IMR-90 (cell line): ENCODE results near the gene CNDP1. TPM values are rescaled to one million over a fixed set of nuclear protein-coding genes. Genes with fewer than 3 reads are reported as not detected.

Source experiments
- ATAC-seq: fragments of 200-7000 bp; cut with Tn5 transposase; 2 replicates; pipeline ENCODE4 v1.9.1; 2020; ENCODE audit warnings: low read depth, mild to moderate bottlenecking, moderate library complexity
- BruUV-seq: library from RNA; stranded (reverse); fragments of 400-500 nt; replicated peaks from 2 replicates; lab custom pipeline; 2021; lab: Mats Ljungman, UMichigan
- CTCF ChIA-PET: fragments of 300-600 bp; formaldehyde crosslinking; extraction: SDS; loops from one replicate; lab custom pipeline; 2021; ENCODE audit warnings: antibody characterized with exemption; lab: Yijun Ruan, JAX
- POLR2A ChIA-PET: fragments of 300-600 bp; sonication (Branson Sonifier 250); formaldehyde crosslinking; loops from one replicate; lab custom pipeline; 2022; ENCODE audit warnings: antibody characterized with exemption; ENCODE audit not compliant: unreplicated experiment; lab: Charles Lee
- DNase-seq: peaks from one replicate; pipeline ENCODE4 v3.0.0; 2013
- H2AFZ ChIP-seq: replicated peaks from 2 replicates; pipeline ENCODE3; 2013; ENCODE audit warnings: low read length, mild to moderate bottlenecking; ENCODE audit not compliant: poor library complexity
- H2AK5ac ChIP-seq: 2 replicates; pipeline ENCODE4 v1.6.1; 2013; ENCODE audit warnings: low read depth, low read length, inconsistent platforms
- H2AK9ac ChIP-seq: replicated peaks from 2 replicates; pipeline ENCODE3; 2013; ENCODE audit warnings: mild to moderate bottlenecking, low read depth, low read length, moderate library complexity; ENCODE audit not compliant: poor library complexity
- H2BK120ac ChIP-seq: 2 replicates; pipeline ENCODE4 v1.6.1; 2013; ENCODE audit warnings: low read depth, low read length, inconsistent platforms
- H2BK15ac ChIP-seq: 3 replicates; pipeline ENCODE4 v1.6.1; 2013; ENCODE audit warnings: low read depth, low read length, inconsistent platforms
- H2BK20ac ChIP-seq: 2 replicates; pipeline ENCODE4 v1.6.1; 2013; ENCODE audit warnings: low read depth, mild to moderate bottlenecking, inconsistent platforms, low read length, moderate library complexity
- H2BK5ac ChIP-seq: 2 replicates; pipeline ENCODE4 v1.6.1; 2013; ENCODE audit warnings: mild to moderate bottlenecking, low read depth, low read length, inconsistent platforms; ENCODE audit not compliant: poor library complexity, severe bottlenecking
- H3K14ac ChIP-seq: replicated peaks from 2 replicates; pipeline ENCODE4 v1.6.1; 2013; ENCODE audit warnings: low read depth, low read length, inconsistent platforms
- H3K18ac ChIP-seq: 2 replicates; pipeline ENCODE4 v1.6.1; 2013; ENCODE audit warnings: low read depth, low read length, control low read depth
- H3K23ac ChIP-seq: 2 replicates; pipeline ENCODE4 v1.6.1; 2013; ENCODE audit warnings: low read depth, low read length, inconsistent platforms
- H3K27ac ChIP-seq: 2 replicates; pipeline ENCODE4 v1.5.1; 2013; ENCODE audit warnings: mild to moderate bottlenecking, control low read depth, low read length; ENCODE audit not compliant: insufficient read depth
- H3K27me3 ChIP-seq: 2 replicates; pipeline ENCODE4 v1.6.1; 2013; ENCODE audit warnings: low read length; ENCODE audit not compliant: control insufficient read depth, insufficient read depth
- H3K36me3 ChIP-seq: 2 replicates; pipeline ENCODE4 v1.6.1; 2013; ENCODE audit warnings: low read length, mixed read lengths; ENCODE audit not compliant: control insufficient read depth, insufficient read depth
- H3K4ac ChIP-seq: 2 replicates; pipeline ENCODE4 v1.6.1; 2013; ENCODE audit warnings: low read depth, low read length, inconsistent platforms
- H3K4me1 ChIP-seq: 2 replicates; pipeline ENCODE4 v1.6.1; 2013; ENCODE audit warnings: low read length, mixed read lengths; ENCODE audit not compliant: control insufficient read depth, insufficient read depth
- H3K4me2 ChIP-seq: 2 replicates; pipeline ENCODE4 v1.6.1; 2013; ENCODE audit warnings: low read depth, mild to moderate bottlenecking, control low read depth, low read length, moderate library complexity
- H3K4me3 ChIP-seq: 2 replicates; pipeline ENCODE4 v1.5.1; 2013; ENCODE audit warnings: low read depth, mild to moderate bottlenecking, control low read depth, low read length, moderate library complexity; ENCODE audit not compliant: insufficient read depth
- H3K56ac ChIP-seq: 2 replicates; pipeline ENCODE4 v1.6.1; 2013; ENCODE audit warnings: low read length, inconsistent platforms; ENCODE audit not compliant: insufficient read depth; ENCODE audit errors: extremely low read depth
- H3K79me1 ChIP-seq, 2 experiments: 2 replicates each; pipeline ENCODE4 v1.6.1; 2013; ENCODE audit warnings: low read length in 2 of 2, inconsistent platforms in 1 of 2, low read depth in 1 of 2
- H3K9ac ChIP-seq: 2 replicates; pipeline ENCODE4 v1.6.1; 2013; ENCODE audit warnings: low read depth, low read length, control low read depth
- H3K9me1 ChIP-seq: 2 replicates; pipeline ENCODE4 v1.6.1; 2013; ENCODE audit warnings: low read length, inconsistent platforms; ENCODE audit not compliant: insufficient read depth
- H3K9me3 ChIP-seq: 2 replicates; pipeline ENCODE4 v1.6.1; 2013; ENCODE audit warnings: low read length; ENCODE audit not compliant: control insufficient read depth, insufficient read depth
- H4K20me1 ChIP-seq: 2 replicates; pipeline ENCODE4 v1.6.1; 2013; ENCODE audit warnings: low read length, inconsistent platforms; ENCODE audit not compliant: insufficient read depth
- H4K5ac ChIP-seq: 2 replicates; pipeline ENCODE4 v1.6.1; 2013; ENCODE audit warnings: mild to moderate bottlenecking, low read depth, low read length, control low read depth
- H4K8ac ChIP-seq, 2 experiments: 2 replicates each; pipeline ENCODE4 v1.6.1; 2013; ENCODE audit warnings: low read depth in 2 of 2, low read length in 2 of 2, control low read depth in 1 of 2, inconsistent platforms in 1 of 2
- H4K91ac ChIP-seq: 2 replicates; pipeline ENCODE4 v1.6.1; 2013; ENCODE audit warnings: low read depth, low read length, inconsistent platforms; ENCODE audit not compliant: insufficient read depth
- BHLHE40 ChIP-seq: fragments of 150-350 bp; IDR thresholded peaks from 2 replicates; pipeline ENCODE4 v1.6.1; 2016; ENCODE audit warnings: mild to moderate bottlenecking, low read depth, low read length
- CEBPB ChIP-seq: IDR thresholded peaks from 2 replicates; pipeline ENCODE4 v1.6.1; 2012; ENCODE audit warnings: low read depth, low read length, improper control_type of control experiment
- CHD1 ChIP-seq: IDR thresholded peaks from 2 replicates; pipeline ENCODE4 v1.6.1; 2012; ENCODE audit warnings: low read depth, low read length, improper control_type of control experiment
- FOS ChIP-seq: fragments of 150-350 bp; IDR thresholded peaks from 2 replicates; pipeline ENCODE4 v1.6.1; 2016; ENCODE audit warnings: low read depth, low read length
- MAFK ChIP-seq: IDR thresholded peaks from 2 replicates; pipeline ENCODE4 v1.6.1; 2012; ENCODE audit warnings: low read depth, low read length, improper control_type of control experiment
- MAZ ChIP-seq: IDR thresholded peaks from 2 replicates; pipeline ENCODE4 v1.6.1; 2012; ENCODE audit warnings: low read depth, mild to moderate bottlenecking, low read length, improper control_type of control experiment, moderate library complexity, borderline replicate concordance
- MXI1 ChIP-seq: IDR thresholded peaks from 2 replicates; pipeline ENCODE4 v1.6.1; 2012; ENCODE audit warnings: low read depth, mild to moderate bottlenecking, low read length, moderate library complexity, borderline replicate concordance
- NFE2L2 ChIP-seq: fragments of 150-350 bp; IDR thresholded peaks from 2 replicates; pipeline ENCODE4 v1.6.1; 2016; ENCODE audit warnings: low read depth, mild to moderate bottlenecking, low read length
- POLR2A ChIP-seq: IDR thresholded peaks from 2 replicates; pipeline ENCODE4 v1.6.1; 2012; ENCODE audit warnings: mild to moderate bottlenecking, low read depth, low read length
- RAD21 ChIP-seq: IDR thresholded peaks from 2 replicates; pipeline ENCODE4 v1.6.1; 2012; ENCODE audit warnings: low read length, improper control_type of control experiment
- RCOR1 ChIP-seq: IDR thresholded peaks from 2 replicates; pipeline ENCODE4 v1.6.1; 2012; ENCODE audit warnings: mild to moderate bottlenecking, low read length, improper control_type of control experiment; ENCODE audit not compliant: insufficient replicate concordance
- RFX5 ChIP-seq: IDR thresholded peaks from 2 replicates; pipeline ENCODE4 v1.8.0; 2012; ENCODE audit warnings: low read depth, mild to moderate bottlenecking, low read length, moderate library complexity
- SMC3 ChIP-seq: fragments of 150-350 bp; IDR thresholded peaks from 2 replicates; pipeline ENCODE4 v1.6.1; 2016; ENCODE audit warnings: low read depth, mild to moderate bottlenecking, antibody characterized with exemption, low read length, moderate library complexity
- WGBS, 2 experiments: methylation state at CpG; one replicate each; pipeline versions ENCODE4 v1.1.5 to v1.1.7; 2013; ENCODE audit warnings: missing lambda C conversion rate in 2 of 2; ENCODE audit not compliant: insufficient read length in 1 of 2; ENCODE audit errors: extremely low coverage in 2 of 2; 5-methylcytosine and 5-hydroxymethylcytosine counted together
- dilution Hi-C: fragments of 300-500 bp; cut with HindIII; formaldehyde crosslinking; loops from one replicate; pipeline ENCODE4 v1.14.3; 2018; ENCODE audit warnings: low sequenced_read_pairs; ENCODE audit not compliant: unreplicated experiment
- in situ Hi-C: fragments of 300-500 bp; cut with MboI; formaldehyde crosslinking; loops from 3 replicates; pipeline ENCODE4 v1.14.3; 2019; ENCODE audit warnings: low sequenced_read_pairs, inconsistent platforms, mixed read lengths
- intact Hi-C: fragments of 100-400 bp; cut with micrococcal nuclease; formaldehyde crosslinking; loops from 2 replicates; pipeline ENCODE4 v1.10.0; 2022
- polyA plus RNA-seq, 3 experiments: library from polyadenylated mRNA; depleted of rRNA; stranded (reverse); fragments of >200 nt; gene quantifications; 2 replicates each; pipeline ENCODE4 v1.2.3, GENCODE V29; 2012; ENCODE audit warnings: low replicate concordance in 1 of 3
- total RNA-seq: library from RNA; depleted of rRNA; stranded (reverse); fragments of >200 nt; gene quantifications from 2 replicates; pipeline ENCODE4 v1.2.3, GENCODE V29; 2012
- TF ChIP-seq, protein P1 (sequence below): fragments of 150-350 bp; IDR thresholded peaks from 2 replicates; pipeline ENCODE4 v1.6.1; 2017; ENCODE audit warnings: mild to moderate bottlenecking, antibody characterized with exemption, low read length, low read depth
- TF ChIP-seq, protein P2 (sequence below): conservative IDR thresholded peaks from 2 replicates; pipeline ENCODE4 v1.5.1; 2012; ENCODE audit warnings: mild to moderate bottlenecking, low read depth, low read length, improper control_type of control experiment
- TF ChIP-seq, protein P3 (sequence below): fragments of 150-350 bp; IDR thresholded peaks from 2 replicates; pipeline ENCODE4 v1.6.1; 2016; ENCODE audit warnings: low read depth, mild to moderate bottlenecking, low read length, moderate library complexity, borderline replicate concordance

Gene CNDP1
- total and polyA plus RNA-seq, 2 of the 4 experiments (the other 2 are of a cell fraction): not detected

DNA sequence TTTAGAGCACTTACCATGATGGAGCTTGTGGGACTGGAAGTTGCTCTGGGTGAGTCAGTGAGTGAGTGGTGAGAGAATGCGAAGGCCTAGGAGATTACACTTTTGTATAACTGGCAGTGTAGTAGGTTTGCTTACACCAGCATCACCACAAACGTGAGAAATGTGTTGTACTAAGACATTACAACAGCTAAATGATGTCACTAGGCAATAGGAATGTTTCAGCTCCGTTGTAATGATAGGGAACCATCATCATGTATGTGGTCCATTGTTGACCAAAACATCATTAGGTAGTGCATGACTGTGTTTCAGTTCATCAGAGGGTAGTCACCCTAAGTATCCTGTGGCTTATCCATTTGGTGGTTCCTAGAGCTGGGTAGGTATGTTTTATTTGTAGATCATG, 75.2 kb downstream of the CNDP1 start:
- Histone ChIP-seq H4K5ac (no peak overlapping the region), H2BK20ac (no peak overlapping the region), H3K9ac (no peak overlapping the region), H3K79me1 (peaks cover 35 to 60% of the 10 kb centered on the region in 2 experiments), H4K20me1 (no peaks in the 10 kb centered on the region; the same call in 1 of the 2 replicates), H3K36me3 (no peaks in the 10 kb centered on the region), H2BK120ac (no peak overlapping the region), H3K14ac (0 out of 2 replicates have a peak overlapping the region, but pooled peaks have one; percentile 13), H3K18ac (no peak overlapping the region), H3K4ac (no peak overlapping the region), H4K8ac (no peak overlapping the region), H3K27ac (no peak overlapping the region), H3K4me2 (no peak overlapping the region), H2AK9ac (no peak overlapping the region), H2AFZ (no peak overlapping the region), H2BK15ac (no peak overlapping the region), H3K9me1 (peaks cover 9% of the 10 kb centered on the region), H3K23ac (no peak overlapping the region), H3K56ac (no peak overlapping the region), H4K91ac (no peak overlapping the region), H3K9me3 (no peaks in the 10 kb centered on the region), H2BK5ac (peak overlapping the region; percentile 50), H2AK5ac (no peak overlapping the region), H3K4me1 (peaks cover 10% of the 10 kb centered on the region), H3K27me3 (no peaks in the 10 kb centered on the region), H3K4me3 (no peak overlapping the region)
- intact Hi-C loops: no loop called here
- POLR2A ChIA-PET: no interaction called here
- DNase-seq: peak; percentile 96
- 0% methylated on average over 1 of the region's 3 CpGs; no CpG with 5 or more reads in 1 of the 2 experiments for WGBS, 2 experiments
- CTCF ChIA-PET: interaction anchor here (1.4 kb wide), 1 partner anchor 11 kb away, joined by 3 read pairs; the partner anchor contains the start of gene ZNF407
- TF ChIP-seq, protein P1, sequence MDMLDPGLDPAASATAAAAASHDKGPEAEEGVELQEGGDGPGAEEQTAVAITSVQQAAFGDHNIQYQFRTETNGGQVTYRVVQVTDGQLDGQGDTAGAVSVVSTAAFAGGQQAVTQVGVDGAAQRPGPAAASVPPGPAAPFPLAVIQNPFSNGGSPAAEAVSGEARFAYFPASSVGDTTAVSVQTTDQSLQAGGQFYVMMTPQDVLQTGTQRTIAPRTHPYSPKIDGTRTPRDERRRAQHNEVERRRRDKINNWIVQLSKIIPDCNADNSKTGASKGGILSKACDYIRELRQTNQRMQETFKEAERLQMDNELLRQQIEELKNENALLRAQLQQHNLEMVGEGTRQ: no peak
- TF ChIP-seq SMC3: no peak
- TF ChIP-seq, protein P2, sequence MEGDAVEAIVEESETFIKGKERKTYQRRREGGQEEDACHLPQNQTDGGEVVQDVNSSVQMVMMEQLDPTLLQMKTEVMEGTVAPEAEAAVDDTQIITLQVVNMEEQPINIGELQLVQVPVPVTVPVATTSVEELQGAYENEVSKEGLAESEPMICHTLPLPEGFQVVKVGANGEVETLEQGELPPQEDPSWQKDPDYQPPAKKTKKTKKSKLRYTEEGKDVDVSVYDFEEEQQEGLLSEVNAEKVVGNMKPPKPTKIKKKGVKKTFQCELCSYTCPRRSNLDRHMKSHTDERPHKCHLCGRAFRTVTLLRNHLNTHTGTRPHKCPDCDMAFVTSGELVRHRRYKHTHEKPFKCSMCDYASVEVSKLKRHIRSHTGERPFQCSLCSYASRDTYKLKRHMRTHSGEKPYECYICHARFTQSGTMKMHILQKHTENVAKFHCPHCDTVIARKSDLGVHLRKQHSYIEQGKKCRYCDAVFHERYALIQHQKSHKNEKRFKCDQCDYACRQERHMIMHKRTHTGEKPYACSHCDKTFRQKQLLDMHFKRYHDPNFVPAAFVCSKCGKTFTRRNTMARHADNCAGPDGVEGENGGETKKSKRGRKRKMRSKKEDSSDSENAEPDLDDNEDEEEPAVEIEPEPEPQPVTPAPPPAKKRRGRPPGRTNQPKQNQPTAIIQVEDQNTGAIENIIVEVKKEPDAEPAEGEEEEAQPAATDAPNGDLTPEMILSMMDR: no peak
- no peak for TF ChIP-seq RFX5
- no peak for TF ChIP-seq POLR2A
- TF ChIP-seq MXI1: no peak
- TF ChIP-seq CHD1: no peak
- TF ChIP-seq RAD21: no peak
- TF ChIP-seq, protein P3, sequence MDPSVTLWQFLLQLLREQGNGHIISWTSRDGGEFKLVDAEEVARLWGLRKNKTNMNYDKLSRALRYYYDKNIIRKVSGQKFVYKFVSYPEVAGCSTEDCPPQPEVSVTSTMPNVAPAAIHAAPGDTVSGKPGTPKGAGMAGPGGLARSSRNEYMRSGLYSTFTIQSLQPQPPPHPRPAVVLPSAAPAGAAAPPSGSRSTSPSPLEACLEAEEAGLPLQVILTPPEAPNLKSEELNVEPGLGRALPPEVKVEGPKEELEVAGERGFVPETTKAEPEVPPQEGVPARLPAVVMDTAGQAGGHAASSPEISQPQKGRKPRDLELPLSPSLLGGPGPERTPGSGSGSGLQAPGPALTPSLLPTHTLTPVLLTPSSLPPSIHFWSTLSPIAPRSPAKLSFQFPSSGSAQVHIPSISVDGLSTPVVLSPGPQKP: no peak
- TF ChIP-seq MAFK: peak; percentile 30; the same call in 1 of the 2 replicates
- peak; percentile 65 for TF ChIP-seq FOS
- no peak for TF ChIP-seq MAZ
- peak; percentile 95 for TF ChIP-seq BHLHE40
- TF ChIP-seq NFE2L2: no peak
- no peak for TF ChIP-seq RCOR1
- peak; percentile 75 for TF ChIP-seq CEBPB
- in situ Hi-C loops: no loop called here
- ATAC-seq: peak; percentile 36
- no TSS peak for BruUV-seq
- dilution Hi-C loops: no loop called here
